Measurements from ENCODE around the gene FGF18.

DNA sequence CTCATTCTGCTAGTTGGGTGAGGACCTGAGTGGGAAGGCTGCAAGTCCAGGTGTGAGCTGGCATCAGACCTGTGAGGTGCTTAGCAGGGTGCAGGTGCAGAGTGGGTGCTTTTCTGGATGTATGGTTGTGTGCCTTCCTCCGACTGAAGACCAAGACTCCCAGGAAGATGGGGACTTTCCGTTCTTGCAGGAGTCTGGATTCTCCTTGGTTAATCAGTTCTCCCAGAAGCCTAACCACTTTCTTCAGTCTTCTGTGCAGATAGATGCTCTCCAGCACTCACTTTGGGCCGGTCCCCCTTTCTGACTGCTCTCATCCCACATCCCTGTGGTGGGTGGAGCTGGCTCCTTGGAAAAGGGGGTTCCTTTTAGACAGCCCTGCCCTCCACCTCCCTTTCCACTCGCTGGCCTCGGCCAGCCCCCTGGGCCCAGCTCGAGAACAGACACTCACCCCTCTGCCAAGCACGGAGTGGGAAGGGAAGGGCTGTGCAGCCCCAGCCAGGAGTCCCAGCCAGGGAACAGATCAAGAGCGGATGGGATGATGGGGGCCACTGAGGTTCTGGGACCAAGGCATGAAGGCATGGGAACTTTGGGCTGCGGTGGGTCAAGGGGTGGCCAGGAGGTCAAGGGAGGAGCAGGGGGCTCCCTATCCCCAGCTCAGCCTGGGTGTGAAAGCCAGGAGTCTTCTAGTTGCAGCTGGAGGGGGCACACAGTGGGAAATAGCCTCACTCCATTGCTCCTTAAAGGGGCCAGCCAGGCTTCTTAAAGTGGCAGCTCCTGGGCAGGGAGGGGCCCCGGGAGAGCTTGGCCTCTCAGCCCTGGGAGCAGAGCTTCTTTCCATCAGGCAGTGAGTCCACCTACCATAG, 62.4 kb downstream of the FGF18 start:
- no peak for TF ChIP-seq CTCF (IDR thresholded peaks at IDR 0.05)
- TF ChIP-seq POLR2A (IDR thresholded peaks at IDR 0.05): no peak

All from heart left ventricle (tissue), 13 donors.